ENCODE results near the gene THTPA.
A peak's percentile ranks its signal among the peaks of the same experiment; 100 is the strongest.

Gene THTPA

GRCh38 chr14:23551266-23552028 is 4.6 kb upstream of the THTPA start, which contains the start of gene ZFHX2:
Gene ZFHX2, minus strand, starts transcription at chr14:23551765. Its CDS starts 16,440 bp downstream, at chr14:23535325.
- peak; percentile 76 for DNase-seq (ENCODE audit: low spot score)

DNA sequence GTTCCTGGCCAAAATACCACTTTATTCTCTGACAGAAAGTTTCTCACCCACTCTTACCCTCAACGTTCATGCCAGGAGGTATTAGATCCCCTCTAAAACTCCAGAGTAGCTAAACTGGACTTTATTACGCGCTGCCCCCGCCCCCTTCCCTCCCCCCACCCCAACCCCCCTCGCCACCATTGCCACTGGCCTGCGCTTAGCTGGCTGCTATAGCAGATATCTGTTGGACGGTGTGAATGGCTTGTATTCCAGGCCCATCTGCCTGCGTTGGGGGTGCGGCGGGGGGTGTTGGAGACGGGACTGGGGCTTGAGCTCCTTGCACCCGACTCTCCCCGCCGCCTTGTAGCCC is 564 bp upstream of the THTPA start:
- no peak for DNase-seq (ENCODE audit: low spot score)

DNA sequence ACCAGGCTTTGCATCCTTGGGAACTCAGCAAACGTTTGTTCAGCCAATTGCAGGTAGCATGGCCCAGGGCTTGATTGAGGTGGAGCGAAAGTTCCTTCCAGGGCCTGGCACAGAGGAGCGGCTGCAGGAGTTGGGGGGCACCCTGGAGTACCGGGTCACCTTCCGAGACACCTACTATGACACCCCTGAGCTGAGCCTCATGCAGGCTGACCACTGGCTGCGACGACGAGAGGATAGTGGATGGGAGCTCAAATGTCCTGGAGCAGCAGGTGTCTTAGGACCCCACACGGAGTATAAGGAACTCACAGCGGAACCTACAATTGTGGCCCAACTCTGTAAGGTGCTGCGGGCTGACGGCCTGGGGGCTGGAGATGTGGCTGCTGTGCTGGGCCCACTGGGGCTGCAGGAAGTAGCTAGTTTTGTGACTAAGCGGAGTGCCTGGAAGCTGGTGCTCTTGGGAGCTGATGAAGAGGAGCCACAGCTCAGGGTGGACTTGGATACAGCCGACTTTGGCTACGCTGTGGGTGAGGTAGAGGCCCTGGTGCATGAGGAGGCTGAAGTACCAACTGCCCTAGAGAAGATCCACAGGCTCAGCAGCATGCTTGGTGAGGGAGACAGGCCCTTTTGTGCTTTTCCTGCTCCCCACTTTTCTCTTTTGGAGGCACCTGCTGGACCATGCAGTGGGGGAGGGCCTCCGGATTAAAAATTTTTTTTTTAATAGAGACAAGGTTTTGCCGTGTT is 799 bp downstream of the THTPA start:
- DNase-seq (ENCODE audit: low spot score): no peak

DNA sequence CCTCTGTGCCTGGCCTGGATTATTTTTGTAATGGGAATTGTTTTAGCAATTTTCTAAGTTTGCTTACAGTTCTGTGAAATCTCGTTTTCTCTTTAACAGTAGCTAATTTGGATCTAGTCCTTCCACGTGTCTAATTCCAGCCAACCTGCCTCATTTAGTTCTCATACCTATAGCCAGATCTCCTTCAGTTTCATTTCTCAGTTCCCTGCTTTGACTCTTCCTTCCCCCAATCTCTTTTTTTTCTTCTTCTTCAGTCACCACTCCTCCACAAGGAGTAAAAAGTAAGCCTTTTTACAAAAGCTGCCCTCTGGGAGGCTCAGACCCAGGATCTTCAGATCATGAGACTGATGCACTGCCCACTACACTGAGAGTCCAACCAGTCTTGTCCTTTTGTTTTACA is 1.4 kb downstream of the THTPA start:
- no peak for DNase-seq (ENCODE audit: low spot score)

DNA sequence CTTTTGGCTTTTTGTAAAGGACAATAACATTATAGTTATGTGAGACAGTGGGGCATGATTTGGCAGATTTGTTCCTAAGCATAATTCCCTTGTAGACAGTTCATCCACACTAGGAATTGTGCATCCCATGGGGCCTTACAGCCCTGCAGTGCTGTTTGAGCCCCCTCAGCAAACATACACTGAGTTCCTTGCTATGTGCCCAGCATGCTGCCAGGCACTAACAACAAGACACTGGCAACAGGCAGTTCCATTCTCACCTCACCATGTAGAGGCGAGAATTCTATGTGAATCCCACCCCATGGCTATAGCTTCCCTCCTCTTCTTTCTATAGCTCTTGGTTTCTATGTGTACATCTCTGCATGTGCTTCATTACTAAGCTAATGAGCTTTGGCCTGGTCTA is 1.9 kb downstream of the THTPA start:
- DNase-seq (ENCODE audit: low spot score): no peak

GRCh38 chr14:23558346-23559009 is 2.4 kb downstream of the THTPA start:
- no peak for DNase-seq (ENCODE audit: low spot score)

DNA sequence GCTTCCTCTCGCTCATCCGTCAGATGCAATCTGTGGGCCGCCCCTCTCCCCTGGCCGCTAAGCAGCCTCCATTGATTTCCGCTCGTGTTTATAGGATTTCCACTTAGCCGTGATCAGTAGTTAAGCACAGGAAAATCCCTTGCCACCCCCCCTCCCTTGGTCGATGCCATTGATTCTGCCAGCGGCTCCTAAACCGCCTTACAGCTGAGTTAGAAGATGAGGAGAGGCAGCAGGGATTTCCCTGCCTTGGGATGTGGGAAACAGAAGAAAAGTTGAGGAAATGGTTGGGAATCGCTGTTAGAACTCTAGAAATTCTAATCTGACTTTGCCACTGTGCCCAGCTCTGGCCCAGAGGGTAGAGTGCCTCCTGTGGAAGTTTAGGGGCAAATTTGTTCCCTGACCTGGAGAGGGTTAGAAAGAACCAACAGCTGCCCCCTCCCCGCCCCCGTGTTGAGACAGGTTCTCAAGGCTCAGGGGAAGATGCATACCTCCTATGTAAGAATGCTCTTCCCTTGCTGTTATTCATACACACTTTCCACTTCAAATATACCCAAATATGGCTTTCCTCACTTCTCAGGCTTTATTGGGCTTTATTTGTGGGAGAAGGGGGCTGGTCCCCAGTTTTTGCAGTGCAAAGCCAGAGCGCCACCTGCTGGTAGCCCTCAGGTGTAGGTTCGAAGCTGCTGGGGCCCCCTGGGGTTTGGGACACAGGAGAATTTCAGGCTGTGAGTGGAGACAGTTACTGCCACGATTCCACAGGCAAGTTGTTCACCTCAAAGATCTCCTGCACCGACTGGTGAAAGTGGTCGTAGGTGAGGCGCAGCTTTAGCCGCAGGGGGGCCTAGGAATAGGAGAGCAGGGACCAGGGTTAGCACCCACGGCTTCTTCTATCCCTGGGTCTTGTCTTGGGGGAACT is 3.2 kb downstream of the THTPA start:
- peak; percentile 61 for DNase-seq (ENCODE audit: low spot score)

- no peak for DNase-seq (ENCODE audit: low spot score)
Measured at GRCh38 chr14:23559926-23560520, 4.0 kb downstream of the THTPA start.

DNA sequence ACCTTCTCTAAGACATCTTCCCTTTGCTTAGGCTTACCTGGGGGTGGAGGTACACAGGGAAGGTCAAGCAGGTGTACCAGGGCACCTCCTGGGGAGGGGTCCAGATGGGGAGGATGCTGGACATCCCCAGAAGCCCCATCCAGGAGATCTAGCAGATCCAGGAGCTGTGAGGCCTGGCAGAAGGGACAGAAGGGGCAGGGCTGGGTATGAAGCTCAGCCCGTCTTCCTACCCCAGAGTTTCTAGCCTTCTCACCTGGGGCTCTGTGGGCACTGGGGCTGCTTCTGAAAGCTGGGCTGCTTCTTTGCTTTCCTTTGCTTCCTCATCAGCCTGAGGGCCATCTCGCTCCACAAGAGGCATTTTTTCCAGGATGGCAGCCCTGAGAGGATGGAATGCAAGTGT is 5.2 kb downstream of the THTPA start:
- DNase-seq (ENCODE audit: low spot score): no peak

- DNase-seq (ENCODE audit: low spot score): no peak
Measured at GRCh38 chr14:23561873-23562821, 6.1 kb downstream of the THTPA start.

GRCh38 chr14:23562822-23563472 is 6.9 kb downstream of the THTPA start:
- peak; percentile 67 for DNase-seq (ENCODE audit: low spot score)

DNA sequence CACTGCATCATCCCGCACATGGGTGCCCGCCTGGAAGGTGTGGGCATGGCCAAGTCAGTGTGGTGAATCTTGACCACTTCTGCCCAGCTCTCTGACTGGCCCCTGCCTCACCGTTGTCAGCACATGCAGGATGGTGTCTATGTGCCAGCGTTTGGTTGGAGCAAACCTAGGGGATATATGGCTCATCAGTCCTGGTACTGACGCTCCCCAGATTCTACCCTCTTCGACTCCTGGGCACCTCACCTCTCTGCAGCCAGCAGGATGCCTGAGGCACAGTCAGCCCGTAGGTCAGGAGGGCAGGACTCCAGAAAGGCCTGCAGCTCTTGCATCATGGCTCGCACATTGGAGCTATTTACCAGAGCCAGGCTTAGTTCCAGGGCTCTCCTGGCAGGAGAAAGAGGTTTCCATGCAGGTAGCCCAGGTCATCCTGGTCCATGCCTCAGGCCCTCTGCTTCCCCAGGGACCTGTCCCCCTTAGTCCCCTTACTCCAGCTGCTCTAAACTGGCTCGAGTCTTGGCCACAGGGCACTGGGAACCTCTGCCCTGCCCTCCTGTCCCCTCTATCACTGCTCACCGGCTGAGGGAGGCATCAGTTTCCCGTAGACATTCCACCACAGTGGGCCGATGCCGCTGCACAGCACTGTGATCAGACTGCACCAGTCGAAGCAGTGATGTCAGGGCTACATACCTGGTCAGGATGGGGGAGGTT is 7.6 kb downstream of the THTPA start:
- DNase-seq (ENCODE audit: low spot score): no peak

GRCh38 chr14:23564181-23564812 is 8.2 kb downstream of the THTPA start:
- no peak for DNase-seq (ENCODE audit: low spot score)

- DNase-seq (ENCODE audit: low spot score): no peak
Measured at GRCh38 chr14:23564876-23565275, 8.8 kb downstream of the THTPA start.

- DNase-seq (ENCODE audit: low spot score): no peak
Measured at GRCh38 chr14:23565626-23566025, 9.6 kb downstream of the THTPA start.

GRCh38 chr14:23566112-23566777 is 10.2 kb downstream of the THTPA start:
- DNase-seq (ENCODE audit: low spot score): no peak

DNA sequence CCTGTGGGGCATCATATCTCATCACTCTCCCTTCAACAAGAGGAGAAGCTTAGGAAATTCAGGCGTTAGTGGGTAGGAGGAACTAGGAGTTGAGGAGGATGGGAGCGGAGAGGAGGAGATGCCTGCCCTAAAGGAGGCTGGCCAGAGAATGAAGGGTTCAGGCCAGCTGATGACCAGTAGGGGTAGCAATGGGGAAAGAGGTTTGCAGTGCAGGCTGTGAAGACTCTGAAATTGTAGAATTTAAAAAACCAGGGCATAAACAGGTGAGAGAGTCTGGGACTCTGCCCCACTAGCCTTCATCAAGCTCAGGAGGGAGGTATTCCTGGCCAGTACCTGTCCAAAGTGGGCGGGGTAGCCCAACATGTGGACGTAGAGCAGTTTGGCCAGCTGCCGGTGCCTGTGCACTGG is 10.7 kb downstream of the THTPA start:
- DNase-seq (ENCODE audit: low spot score): no peak

Data from CD4-positive, alpha-beta T cell treated with Interleukin-15 for 4 hours (primary cell).